Brain pericyte (primary cell): ENCODE data around the gene RERG.

ENCODE experiments used
- DNase-seq: peaks from one replicate; pipeline ENCODE4 v3.0.0-alpha.2; 2012; ENCODE audit warnings: low read depth, low spot score

The RERG gene

GRCh38 chr12:15218794-15219193 is 2.4 kb downstream of the RERG start:
- no peak for DNase-seq

DNA sequence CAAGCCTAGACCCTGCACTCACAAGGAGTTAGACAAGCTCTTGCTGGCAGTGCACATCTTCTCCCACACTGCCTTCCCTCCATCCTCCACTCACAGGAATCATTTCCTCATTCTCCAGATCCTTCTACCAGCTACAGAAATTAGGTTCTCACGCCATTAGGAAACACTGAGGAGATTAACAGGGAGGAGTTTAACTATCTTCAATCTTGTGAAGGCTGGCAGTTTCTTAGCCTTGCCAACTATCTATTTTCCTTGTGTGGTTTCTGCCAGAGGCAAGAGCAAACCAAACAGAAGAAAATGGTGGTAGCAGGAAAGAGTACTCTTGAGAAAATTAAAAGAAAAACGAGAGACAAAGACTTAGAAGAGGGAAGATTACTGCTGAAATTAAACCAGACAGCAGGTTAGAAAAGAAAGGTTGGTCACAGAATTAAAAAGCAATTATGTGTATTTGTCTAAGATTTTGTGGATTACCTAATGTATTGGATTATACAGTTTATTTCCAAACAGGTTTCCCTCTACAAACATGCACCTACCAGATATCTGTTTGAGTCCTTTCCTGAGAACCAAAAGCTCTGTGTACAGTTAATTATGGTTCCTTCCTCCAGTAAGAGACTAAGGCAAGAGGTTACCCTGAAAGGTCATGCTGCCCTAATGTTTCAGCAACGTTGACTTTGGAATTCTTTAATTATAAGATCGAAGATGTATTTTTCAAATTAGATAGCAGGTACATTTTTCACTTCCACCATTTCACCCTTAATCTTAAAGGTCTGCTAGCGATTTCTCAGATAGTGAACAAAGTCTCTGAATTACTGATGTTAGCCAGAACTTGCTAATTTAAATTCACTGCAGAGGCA is 5.0 kb downstream of the RERG start:
- DNase-seq, result no peak

DNA sequence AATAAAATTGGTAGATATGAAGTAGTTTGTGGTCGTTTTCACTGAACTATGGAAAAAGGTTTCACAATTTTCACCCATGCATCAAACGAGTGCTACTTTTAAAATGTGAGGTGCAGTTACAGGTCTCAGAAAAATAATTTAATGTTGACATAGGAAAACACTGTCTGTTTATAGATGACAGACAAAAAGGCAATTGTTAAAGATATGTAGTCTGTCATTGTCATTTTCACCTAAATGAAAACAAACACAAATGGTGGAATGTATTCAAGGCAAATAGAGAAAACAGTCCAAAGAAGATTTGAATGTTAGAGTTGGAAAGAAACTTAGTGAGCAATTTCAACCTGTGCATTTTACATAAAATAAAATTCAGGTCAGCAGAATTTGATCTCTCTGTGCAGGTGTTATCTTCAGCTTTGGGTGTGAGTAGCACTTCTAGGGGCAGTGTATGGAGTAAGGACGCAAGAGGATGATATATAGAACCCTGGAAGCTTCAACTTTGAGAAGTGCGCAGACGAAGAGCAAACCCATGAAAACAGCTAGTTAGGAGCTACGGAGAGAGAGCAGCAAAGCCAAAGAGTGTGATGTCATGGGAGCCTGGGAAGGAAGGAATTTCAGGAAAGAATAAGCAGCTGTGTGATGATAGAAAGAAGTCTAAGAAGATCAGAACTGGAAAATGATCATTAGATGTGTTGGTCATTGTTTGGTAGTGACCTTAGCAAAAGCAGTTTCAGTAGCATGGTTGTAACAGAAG is 6.2 kb downstream of the RERG start:
- no peak for DNase-seq

GRCh38 chr12:15212930-15213329 is 8.3 kb downstream of the RERG start:
- no peak for DNase-seq

- no peak for DNase-seq
Observed at GRCh38 chr12:15209782-15210181, 11.4 kb downstream of the RERG start.

- no peak for DNase-seq
Observed at GRCh38 chr12:15208871-15209656, 12.2 kb downstream of the RERG start.

- DNase-seq, result no peak
Observed at GRCh38 chr12:15208140-15208539, 13.1 kb downstream of the RERG start.

DNA sequence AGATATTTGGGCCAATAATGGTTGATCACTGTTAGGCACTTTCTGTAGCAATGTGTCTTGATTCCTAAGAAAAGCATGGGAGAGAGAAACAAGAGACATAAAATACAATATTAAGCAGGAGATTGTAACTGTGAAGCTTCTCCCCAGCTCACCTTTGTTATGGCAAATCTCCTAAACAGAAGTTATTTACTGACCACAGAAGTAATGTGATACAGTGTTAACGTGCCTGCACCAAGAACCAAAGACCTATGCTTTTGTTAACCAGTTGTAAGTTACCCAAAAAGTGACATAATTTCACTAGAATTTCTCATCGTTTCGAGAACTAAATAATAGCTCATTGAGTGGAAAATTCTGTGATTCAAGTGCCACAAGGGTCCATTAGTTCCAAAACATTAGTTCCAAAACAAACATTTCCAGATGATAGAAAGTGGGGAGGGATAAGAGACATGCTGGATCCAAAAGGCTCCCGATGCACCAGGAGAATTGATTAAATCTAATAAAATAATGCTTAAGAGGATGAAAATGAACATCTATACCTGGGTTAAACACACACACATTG is 14.3 kb downstream of the RERG start:
- no peak for DNase-seq

DNA sequence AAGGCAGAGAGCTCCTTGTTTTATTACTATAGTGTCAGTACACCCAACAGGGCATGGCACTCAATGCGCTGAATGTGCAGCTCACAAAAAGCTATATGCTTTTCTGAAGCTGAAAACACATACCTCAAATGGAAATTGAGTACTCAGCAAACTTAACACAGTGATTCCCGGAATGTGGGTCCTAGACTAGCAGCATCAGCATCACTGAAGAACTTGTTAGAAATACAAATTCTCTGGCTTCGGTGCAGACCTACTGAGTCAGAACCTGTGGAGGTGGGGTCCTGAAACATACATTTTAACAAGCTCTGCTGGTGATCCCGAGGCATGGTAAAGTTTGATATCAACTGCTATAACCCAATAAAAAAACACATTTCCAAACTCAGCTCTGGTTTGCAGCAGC is 14.9 kb downstream of the RERG start:
- DNase-seq, result no peak

- DNase-seq, result no peak
Observed at GRCh38 chr12:15205341-15206010, 15.7 kb downstream of the RERG start.

GRCh38 chr12:15201456-15201855 is 19.8 kb downstream of the RERG start:
- DNase-seq, result no peak

- no peak for DNase-seq
Observed at GRCh38 chr12:15201056-15201455, 20.2 kb downstream of the RERG start.

- no peak for DNase-seq
Observed at GRCh38 chr12:15200641-15201040, 20.6 kb downstream of the RERG start.

DNA sequence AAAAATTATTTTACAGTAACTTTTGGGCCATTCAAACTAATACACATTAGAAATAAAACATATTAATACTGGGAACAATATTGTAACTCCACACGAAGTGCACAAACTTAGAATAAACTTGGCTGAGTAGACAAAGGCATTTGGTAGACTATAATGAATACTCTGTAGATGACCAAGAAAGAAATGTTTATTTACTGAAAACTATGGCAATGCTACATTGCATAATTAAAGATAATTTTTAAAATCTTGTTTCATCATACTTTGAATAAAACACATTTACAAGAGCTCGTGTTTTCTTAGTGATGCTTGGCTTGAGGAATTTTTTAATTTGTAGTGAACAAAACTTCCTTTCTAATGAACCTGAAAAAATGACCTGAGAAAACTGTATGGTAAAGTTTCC is 21.3 kb downstream of the RERG start:
- DNase-seq, result no peak

DNA sequence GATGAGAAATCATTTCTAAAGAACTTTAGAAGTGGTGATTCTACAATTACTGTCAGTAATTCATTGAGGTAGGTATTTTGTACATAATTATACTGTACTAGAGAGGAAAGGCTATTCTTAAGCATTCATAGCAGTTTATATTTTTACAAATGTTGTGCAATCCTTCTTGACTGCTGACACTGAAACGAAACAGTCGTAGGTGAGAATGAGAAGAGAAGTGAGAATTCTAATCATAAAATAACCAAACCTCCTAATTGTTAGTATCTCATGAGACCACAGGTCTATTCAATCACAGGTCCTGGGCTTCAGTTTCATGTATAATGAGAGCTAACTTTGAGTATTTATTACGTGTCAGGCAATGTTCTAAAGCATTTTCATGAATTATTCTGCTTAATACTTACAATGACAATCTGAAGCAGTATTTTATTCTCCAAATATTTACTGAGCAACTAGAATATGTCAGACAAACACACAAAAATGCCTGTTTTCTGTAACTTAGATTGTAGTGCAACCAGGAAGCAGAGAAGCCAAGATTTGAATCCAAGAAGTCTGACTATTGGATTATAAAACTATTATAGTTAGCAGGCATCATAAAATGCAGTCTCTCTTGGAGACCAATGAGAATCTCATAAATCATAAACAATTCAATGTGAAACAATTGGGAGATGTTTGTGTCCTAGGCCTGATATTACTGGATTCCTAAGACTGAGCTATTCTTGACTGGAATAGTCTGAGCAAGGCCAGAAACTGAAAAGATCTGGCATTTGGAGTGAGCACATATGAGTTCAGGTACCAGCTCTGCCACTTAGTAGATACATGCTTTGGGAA is 24.3 kb downstream of the RERG start:
- DNase-seq, result no peak

GRCh38 chr12:15196221-15196620 is 25.0 kb downstream of the RERG start:
- no peak for DNase-seq

DNA sequence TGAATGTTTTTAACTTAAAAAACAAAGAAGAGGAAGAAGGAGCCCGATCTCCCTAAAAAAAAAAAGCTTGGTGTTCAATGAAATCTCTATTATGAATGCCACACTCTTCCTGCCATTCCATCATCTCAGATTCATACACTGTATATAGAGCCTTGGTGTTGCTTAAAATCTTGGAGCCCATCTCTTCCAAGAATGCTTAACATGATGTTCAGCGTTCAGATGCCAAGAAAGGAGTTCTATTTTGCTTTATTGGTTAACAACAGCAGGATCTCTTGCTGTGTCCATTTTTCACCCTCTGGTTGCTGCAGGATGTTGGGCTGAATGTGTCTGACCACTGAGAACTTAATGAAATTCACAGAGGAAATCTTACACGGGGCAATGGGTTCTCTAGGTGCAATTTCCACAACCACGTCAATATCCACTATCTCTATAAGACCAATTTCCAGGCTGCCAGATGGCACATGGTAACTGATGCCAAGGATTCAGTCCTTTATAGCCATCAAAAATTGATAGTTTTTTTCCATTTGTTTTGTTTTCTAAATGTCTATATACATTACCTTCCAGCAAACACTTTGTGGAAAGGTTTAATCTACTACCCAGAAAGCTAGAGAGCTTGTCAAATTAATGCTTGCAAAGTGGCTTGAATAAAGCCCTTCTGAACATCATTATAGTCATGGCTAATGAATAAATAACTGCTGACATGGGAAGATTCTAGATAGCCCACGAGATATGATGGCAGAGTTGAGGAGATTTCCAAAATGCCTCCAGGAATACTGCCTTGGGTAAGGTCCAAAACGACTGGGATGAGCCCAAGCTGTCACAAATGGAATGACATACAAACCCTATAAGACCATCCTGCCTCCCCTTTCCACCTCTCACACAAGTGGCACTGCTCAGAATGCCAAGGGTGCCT is 26.5 kb downstream of the RERG start:
- DNase-seq, result no peak

DNA sequence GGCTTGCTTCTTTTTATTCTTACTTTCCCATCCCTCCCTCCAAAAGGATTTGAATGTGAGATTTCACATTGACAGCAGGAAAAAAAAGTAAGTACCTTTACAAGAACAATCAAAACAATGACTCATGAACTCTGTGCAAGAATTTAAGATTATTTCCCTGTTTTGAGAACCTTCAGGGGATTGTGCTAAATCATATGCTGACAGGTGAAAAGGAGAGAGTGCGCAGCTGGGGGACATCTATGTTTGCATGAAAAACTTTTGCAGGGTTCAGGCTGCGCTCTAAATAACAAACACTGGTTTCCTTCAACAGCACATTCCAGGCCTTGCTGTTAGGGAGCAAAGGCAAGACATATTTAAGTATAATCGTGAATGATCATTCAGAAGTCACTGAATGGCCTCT is 27.3 kb downstream of the RERG start:
- DNase-seq, result no peak

DNA sequence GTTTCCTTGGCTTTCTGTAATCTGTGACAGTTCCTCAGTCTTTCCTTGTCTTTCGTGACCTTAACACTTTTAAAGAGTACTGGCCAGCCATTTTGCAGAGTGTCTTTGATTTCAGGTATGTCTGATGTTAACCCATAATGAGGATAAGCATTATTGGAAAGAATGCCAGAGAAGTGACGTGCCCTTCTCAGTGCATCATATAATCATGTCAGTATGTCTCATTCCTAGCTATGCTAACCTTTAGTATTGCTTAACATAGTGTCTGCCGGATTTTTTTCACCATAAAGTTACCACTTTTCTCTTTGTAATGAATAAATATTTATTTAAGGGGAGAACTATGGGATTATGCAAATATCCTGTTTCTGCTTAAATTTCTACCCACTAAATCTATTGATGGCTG is 28.5 kb downstream of the RERG start:
- no peak for DNase-seq
